Measurements from ENCODE around the gene CDH11. TPM values are rescaled to one million over a fixed set of nuclear protein-coding genes. Genes with fewer than 3 reads are reported as not detected.

Gene CDH11
- total and polyA plus RNA-seq, 9 of the 15 experiments (the other 6 are each of a cell fraction or from before 2014, with no cell fraction given): 0.18 TPM; not detected in 8

GRCh38 chr16:64982581-64982980 is 139.3 kb downstream of the CDH11 start:
- ATAC-seq: no peak
- no peaks in the 10 kb centered on the region for H3K36me3 ChIP-seq (ENCODE audit: control insufficient read depth, insufficient read depth, low read length)
- ChIA-PET POLR2A (no interaction called here), CTCF (ENCODE audit: low intra/inter-chr PET ratio) (no interaction called here)
- no peaks in the 10 kb centered on the region for H3K9me1 ChIP-seq (ENCODE audit: control insufficient read depth, insufficient read depth, low read length)
- no peaks in the 10 kb centered on the region for H3K4me1 ChIP-seq (replicated peaks in 1 of 2; ENCODE audit: control insufficient read depth in 2 of 2, insufficient read depth in 2 of 2, low read length in 2 of 2)
- intact Hi-C loops (cut with micrococcal nuclease): no loop called here
- WGBS (ENCODE audit: insufficient coverage, low coverage, missing lambda C conversion rate): 1% methylated on average over 3 of the region's 3 CpGs
- no peak overlapping the region for H3K4me2 ChIP-seq (ENCODE audit: insufficient read depth, low read length)
- DNase-seq (ENCODE audit: extremely low read depth in 1 of 4, low spot score in 3 of 4): no peak
- no TSS peak for BruUV-seq (replicated peaks)
- H3K27me3 ChIP-seq (ENCODE audit: control insufficient read depth in 2 of 2, insufficient read depth in 2 of 2, low read length in 2 of 2): no peaks in the 10 kb centered on the region
- H3K9me3 ChIP-seq (replicated peaks; ENCODE audit: control insufficient read depth, insufficient read depth, low read depth, low read length): no peaks in the 10 kb centered on the region
- no peaks in the 10 kb centered on the region for H4K20me1 ChIP-seq (replicated peaks; ENCODE audit: control insufficient read depth, insufficient read depth, low read length)
- no peak for FAIRE-seq
- H3K4me3 ChIP-seq: no peak overlapping the region
- H2AFZ ChIP-seq (ENCODE audit: low read depth, low read length): no peak overlapping the region
- no peak overlapping the region for H3K27ac ChIP-seq (ENCODE audit: extremely low read depth, low read depth, low read length)
- H3K9ac ChIP-seq (ENCODE audit: insufficient read depth in 1 of 2, low read depth in 2 of 2, low read length in 2 of 2): no peak overlapping the region
- H3K79me2 ChIP-seq (ENCODE audit: control insufficient read depth, insufficient read depth, low read length): no peaks in the 10 kb centered on the region
- in situ Hi-C loops (cut with MboI): no loop called here
- TF ChIP-seq PHF8 (IDR thresholded peaks at IDR 0.05; ENCODE audit: borderline replicate concordance, low read length) (no peak), PTRF (tag; IDR thresholded peaks at IDR 0.05) (no peak), CBX8 (IDR thresholded peaks at IDR 0.05; ENCODE audit: borderline replicate concordance, extremely low read depth, low read depth, low read length, poor library complexity, severe bottlenecking) (no peak), TBP (optimal IDR thresholded peaks at IDR 0.05; ENCODE audit: low read depth, low read length) (no peak), ARID4B (CRISPR knock-in tag; IDR thresholded peaks at IDR 0.05) (no peak), ZNF561 (CRISPR knock-in tag; conservative IDR thresholded peaks at IDR 0.05) (no peak), ZNF121 (CRISPR knock-in tag; conservative IDR thresholded peaks at IDR 0.05) (no peak), CHD1 (IDR thresholded peaks at IDR 0.05; ENCODE audit: low read length) (no peak), PURB (CRISPR knock-in tag; IDR thresholded peaks at IDR 0.05; ENCODE audit: low read depth) (no peak), NONO (IDR thresholded peaks at IDR 0.05; ENCODE audit: low read depth in 2 of 2, low read length in 1 of 2) (no peak), NFYB (IDR thresholded peaks at IDR 0.05; ENCODE audit: extremely low read depth, insufficient read length) (no peak), RBM25 (IDR thresholded peaks at IDR 0.05; ENCODE audit: low read depth, low read length, severe bottlenecking) (no peak), ZC3H11A (IDR thresholded peaks at IDR 0.05; ENCODE audit: low read depth, low read length) (no peak)
- TF ChIP-seq, protein P1, sequence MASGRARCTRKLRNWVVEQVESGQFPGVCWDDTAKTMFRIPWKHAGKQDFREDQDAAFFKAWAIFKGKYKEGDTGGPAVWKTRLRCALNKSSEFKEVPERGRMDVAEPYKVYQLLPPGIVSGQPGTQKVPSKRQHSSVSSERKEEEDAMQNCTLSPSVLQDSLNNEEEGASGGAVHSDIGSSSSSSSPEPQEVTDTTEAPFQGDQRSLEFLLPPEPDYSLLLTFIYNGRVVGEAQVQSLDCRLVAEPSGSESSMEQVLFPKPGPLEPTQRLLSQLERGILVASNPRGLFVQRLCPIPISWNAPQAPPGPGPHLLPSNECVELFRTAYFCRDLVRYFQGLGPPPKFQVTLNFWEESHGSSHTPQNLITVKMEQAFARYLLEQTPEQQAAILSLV (tag; IDR thresholded peaks at IDR 0.05): no peak
- TF ChIP-seq, protein P2, sequence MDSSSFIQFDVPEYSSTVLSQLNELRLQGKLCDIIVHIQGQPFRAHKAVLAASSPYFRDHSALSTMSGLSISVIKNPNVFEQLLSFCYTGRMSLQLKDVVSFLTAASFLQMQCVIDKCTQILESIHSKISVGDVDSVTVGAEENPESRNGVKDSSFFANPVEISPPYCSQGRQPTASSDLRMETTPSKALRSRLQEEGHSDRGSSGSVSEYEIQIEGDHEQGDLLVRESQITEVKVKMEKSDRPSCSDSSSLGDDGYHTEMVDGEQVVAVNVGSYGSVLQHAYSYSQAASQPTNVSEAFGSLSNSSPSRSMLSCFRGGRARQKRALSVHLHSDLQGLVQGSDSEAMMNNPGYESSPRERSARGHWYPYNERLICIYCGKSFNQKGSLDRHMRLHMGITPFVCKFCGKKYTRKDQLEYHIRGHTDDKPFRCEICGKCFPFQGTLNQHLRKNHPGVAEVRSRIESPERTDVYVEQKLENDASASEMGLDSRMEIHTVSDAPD (CRISPR knock-in tag; IDR thresholded peaks at IDR 0.05): no peak

Measured in K562 (cell line).